ENCODE measurements around the gene CAMTA1.

CAMTA1 gene

GRCh38 chr1:7565099-7565750, 780.0 kb downstream of the CAMTA1 start:
- Histone ChIP-seq H3K36me3 (ENCODE audit: control insufficient read depth, insufficient read depth, low read length) (no peaks in the 10 kb centered on the region), H3K9ac (ENCODE audit: low read length) (no peak overlapping the region), H3K27ac (ENCODE audit: low read depth, low read length) (no peak overlapping the region), H3K27me3 (ENCODE audit: control insufficient read depth, insufficient read depth, low read length) (no peaks in the 10 kb centered on the region), H3K4me3 (ENCODE audit: low read depth, low read length) (no peak overlapping the region), H3K4me1 (ENCODE audit: control insufficient read depth, insufficient read depth, low read length) (peaks cover 7% of the 10 kb centered on the region; the same call in 1 of the 2 replicates), H3K9me3 (ENCODE audit: control insufficient read depth, insufficient read depth, low read depth, low read length) (peaks cover 15% of the 10 kb centered on the region; the same call in 1 of the 2 replicates)

- no peaks in the 10 kb centered on the region for H3K27me3 ChIP-seq (ENCODE audit: control insufficient read depth, insufficient read depth, low read length)
- H3K36me3 ChIP-seq (ENCODE audit: control insufficient read depth, insufficient read depth, low read length): no peaks in the 10 kb centered on the region
- peaks cover 15% of the 10 kb centered on the region; the same call in 1 of the 2 replicates for H3K9me3 ChIP-seq (ENCODE audit: control insufficient read depth, insufficient read depth, low read depth, low read length)
- H3K27ac ChIP-seq (ENCODE audit: low read depth, low read length): no peak overlapping the region
- no peak overlapping the region for H3K9ac ChIP-seq (ENCODE audit: low read length)
- H3K4me3 ChIP-seq (ENCODE audit: low read depth, low read length): no peak overlapping the region
- H3K4me1 ChIP-seq (ENCODE audit: control insufficient read depth, insufficient read depth, low read length): peaks cover 2% of the 10 kb centered on the region; the same call in 1 of the 2 replicates
Observed at GRCh38 chr1:7566417-7567375, 781.4 kb downstream of the CAMTA1 start.

GRCh38 chr1:7567376-7567775, 782.1 kb downstream of the CAMTA1 start:
- H3K4me3 ChIP-seq (ENCODE audit: low read depth, low read length): no peak overlapping the region
- H3K27ac ChIP-seq (ENCODE audit: low read depth, low read length): no peak overlapping the region
- no peaks in the 10 kb centered on the region for H3K36me3 ChIP-seq (ENCODE audit: control insufficient read depth, insufficient read depth, low read length)
- no peaks in the 10 kb centered on the region for H3K4me1 ChIP-seq (ENCODE audit: control insufficient read depth, insufficient read depth, low read length)
- H3K27me3 ChIP-seq (ENCODE audit: control insufficient read depth, insufficient read depth, low read length): no peaks in the 10 kb centered on the region
- H3K9me3 ChIP-seq (ENCODE audit: control insufficient read depth, insufficient read depth, low read depth, low read length): peaks cover 15% of the 10 kb centered on the region; the same call in 1 of the 2 replicates
- H3K9ac ChIP-seq (ENCODE audit: low read length): no peak overlapping the region

GRCh38 chr1:7568053-7568452, 782.8 kb downstream of the CAMTA1 start:
- no peaks in the 10 kb centered on the region for H3K4me1 ChIP-seq (ENCODE audit: control insufficient read depth, insufficient read depth, low read length)
- H3K9me3 ChIP-seq (ENCODE audit: control insufficient read depth, insufficient read depth, low read depth, low read length): peaks cover 15% of the 10 kb centered on the region; the same call in 1 of the 2 replicates

GRCh38 chr1:7568901-7569524, 783.8 kb downstream of the CAMTA1 start:
- H3K36me3 ChIP-seq (ENCODE audit: control insufficient read depth, insufficient read depth, low read length): no peaks in the 10 kb centered on the region
- H3K27ac ChIP-seq (ENCODE audit: low read depth, low read length): no peak overlapping the region
- no peak overlapping the region for H3K4me3 ChIP-seq (ENCODE audit: low read depth, low read length)
- no peaks in the 10 kb centered on the region for H3K4me1 ChIP-seq (ENCODE audit: control insufficient read depth, insufficient read depth, low read length)
- H3K9me3 ChIP-seq (ENCODE audit: control insufficient read depth, insufficient read depth, low read depth, low read length): peaks cover 15% of the 10 kb centered on the region; the same call in 1 of the 2 replicates
- H3K9ac ChIP-seq (ENCODE audit: low read length): no peak overlapping the region
- no peaks in the 10 kb centered on the region for H3K27me3 ChIP-seq (ENCODE audit: control insufficient read depth, insufficient read depth, low read length)

More at GRCh38 chr1:7568053-7568452, 782.8 kb downstream of the CAMTA1 start:
- no peak overlapping the region for H3K4me3 ChIP-seq (ENCODE audit: low read depth, low read length)
- no peak overlapping the region for H3K27ac ChIP-seq (ENCODE audit: low read depth, low read length)
- H3K36me3 ChIP-seq (ENCODE audit: control insufficient read depth, insufficient read depth, low read length): no peaks in the 10 kb centered on the region
- H3K9ac ChIP-seq (ENCODE audit: low read length): no peak overlapping the region
- H3K27me3 ChIP-seq (ENCODE audit: control insufficient read depth, insufficient read depth, low read length): no peaks in the 10 kb centered on the region

GRCh38 chr1:7570311-7570710, 785.1 kb downstream of the CAMTA1 start:
- Histone ChIP-seq H3K9me3 (ENCODE audit: control insufficient read depth, insufficient read depth, low read depth, low read length) (peaks cover 15% of the 10 kb centered on the region; the same call in 1 of the 2 replicates), H3K36me3 (ENCODE audit: control insufficient read depth, insufficient read depth, low read length) (no peaks in the 10 kb centered on the region), H3K27me3 (ENCODE audit: control insufficient read depth, insufficient read depth, low read length) (no peaks in the 10 kb centered on the region), H3K4me1 (ENCODE audit: control insufficient read depth, insufficient read depth, low read length) (no peaks in the 10 kb centered on the region), H3K4me3 (ENCODE audit: low read depth, low read length) (no peak overlapping the region), H3K9ac (ENCODE audit: low read length) (no peak overlapping the region), H3K27ac (ENCODE audit: low read depth, low read length) (no peak overlapping the region)

- Histone ChIP-seq H3K9ac (ENCODE audit: low read length) (no peak overlapping the region), H3K36me3 (ENCODE audit: control insufficient read depth, insufficient read depth, low read length) (no peaks in the 10 kb centered on the region), H3K4me1 (ENCODE audit: control insufficient read depth, insufficient read depth, low read length) (no peaks in the 10 kb centered on the region), H3K27me3 (ENCODE audit: control insufficient read depth, insufficient read depth, low read length) (no peaks in the 10 kb centered on the region), H3K9me3 (ENCODE audit: control insufficient read depth, insufficient read depth, low read depth, low read length) (peaks cover 15% of the 10 kb centered on the region; the same call in 1 of the 2 replicates), H3K4me3 (ENCODE audit: low read depth, low read length) (no peak overlapping the region), H3K27ac (ENCODE audit: low read depth, low read length) (no peak overlapping the region)
Observed at GRCh38 chr1:7572654-7573152, 787.4 kb downstream of the CAMTA1 start.

- no peak overlapping the region for H3K9ac ChIP-seq (ENCODE audit: low read length)
- H3K4me3 ChIP-seq (ENCODE audit: low read depth, low read length): no peak overlapping the region
- H3K27me3 ChIP-seq (ENCODE audit: control insufficient read depth, insufficient read depth, low read length): no peaks in the 10 kb centered on the region
- peaks cover 9% of the 10 kb centered on the region; the same call in 1 of the 2 replicates for H3K9me3 ChIP-seq (ENCODE audit: control insufficient read depth, insufficient read depth, low read depth, low read length)
- no peaks in the 10 kb centered on the region for H3K36me3 ChIP-seq (ENCODE audit: control insufficient read depth, insufficient read depth, low read length)
- no peaks in the 10 kb centered on the region for H3K4me1 ChIP-seq (ENCODE audit: control insufficient read depth, insufficient read depth, low read length)
- no peak overlapping the region for H3K27ac ChIP-seq (ENCODE audit: low read depth, low read length)
Observed at GRCh38 chr1:7573481-7573880, 788.2 kb downstream of the CAMTA1 start.

GRCh38 chr1:7574121-7575040, 789.1 kb downstream of the CAMTA1 start:
- Histone ChIP-seq H3K9me3 (ENCODE audit: control insufficient read depth, insufficient read depth, low read depth, low read length) (peaks cover under 1% of the 10 kb centered on the region; the same call in 1 of the 2 replicates), H3K27me3 (ENCODE audit: control insufficient read depth, insufficient read depth, low read length) (no peaks in the 10 kb centered on the region), H3K4me3 (ENCODE audit: low read depth, low read length) (no peak overlapping the region), H3K9ac (ENCODE audit: low read length) (no peak overlapping the region), H3K27ac (ENCODE audit: low read depth, low read length) (no peak overlapping the region), H3K36me3 (ENCODE audit: control insufficient read depth, insufficient read depth, low read length) (no peaks in the 10 kb centered on the region), H3K4me1 (ENCODE audit: control insufficient read depth, insufficient read depth, low read length) (no peaks in the 10 kb centered on the region)

GRCh38 chr1:7575041-7575400, 789.8 kb downstream of the CAMTA1 start:
- Histone ChIP-seq H3K36me3 (ENCODE audit: control insufficient read depth, insufficient read depth, low read length) (no peaks in the 10 kb centered on the region), H3K4me1 (ENCODE audit: control insufficient read depth, insufficient read depth, low read length) (no peaks in the 10 kb centered on the region), H3K9ac (ENCODE audit: low read length) (no peak overlapping the region), H3K27me3 (ENCODE audit: control insufficient read depth, insufficient read depth, low read length) (no peaks in the 10 kb centered on the region), H3K4me3 (ENCODE audit: low read depth, low read length) (no peak overlapping the region), H3K27ac (ENCODE audit: low read depth, low read length) (no peak overlapping the region), H3K9me3 (ENCODE audit: control insufficient read depth, insufficient read depth, low read depth, low read length) (no peaks in the 10 kb centered on the region)
